Activated CD4-positive, alpha-beta T cell treated with anti-CD3 and anti-CD28 coated beads for 24 hours (primary cell): ENCODE measurements around the gene SCAF1.

Experiments
- DNase-seq, 2 donors: peaks; one replicate each; pipeline ENCODE4 v3.0.0-alpha.2; 2020; ENCODE audit warnings: low read depth in 2 of 2

SCAF1 gene

DNA sequence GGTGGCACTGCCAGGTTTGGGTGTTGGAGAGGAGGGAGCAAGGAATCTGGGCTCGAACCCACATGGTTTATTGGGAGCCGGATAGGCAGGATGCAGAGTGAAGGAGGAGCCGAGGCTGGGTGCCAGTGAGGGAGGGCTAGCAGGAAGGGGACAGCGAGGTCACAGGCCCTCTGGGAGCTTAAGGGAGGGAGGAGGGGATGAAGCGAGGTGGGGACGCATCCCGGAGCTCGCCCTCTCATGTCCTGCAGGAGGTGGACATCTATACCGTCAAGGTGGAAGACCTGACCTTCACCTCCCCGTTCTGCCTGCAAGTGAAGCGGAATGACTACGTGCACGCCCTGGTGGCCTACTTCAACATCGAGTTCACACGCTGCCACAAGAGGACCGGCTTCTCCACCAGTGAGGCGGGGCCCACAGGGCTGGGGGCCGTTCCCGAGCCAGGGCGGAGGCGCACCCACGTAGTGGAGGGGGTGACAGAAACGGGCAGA lies 43.9 kb downstream of the SCAF1 start:
- no peak for DNase-seq

- DNase-seq = no peak
Observed at GRCh38 chr19:49686503-49687088, 44.6 kb downstream of the SCAF1 start.

- DNase-seq = no peak
Observed at GRCh38 chr19:49687150-49687549, 45.1 kb downstream of the SCAF1 start.

DNA sequence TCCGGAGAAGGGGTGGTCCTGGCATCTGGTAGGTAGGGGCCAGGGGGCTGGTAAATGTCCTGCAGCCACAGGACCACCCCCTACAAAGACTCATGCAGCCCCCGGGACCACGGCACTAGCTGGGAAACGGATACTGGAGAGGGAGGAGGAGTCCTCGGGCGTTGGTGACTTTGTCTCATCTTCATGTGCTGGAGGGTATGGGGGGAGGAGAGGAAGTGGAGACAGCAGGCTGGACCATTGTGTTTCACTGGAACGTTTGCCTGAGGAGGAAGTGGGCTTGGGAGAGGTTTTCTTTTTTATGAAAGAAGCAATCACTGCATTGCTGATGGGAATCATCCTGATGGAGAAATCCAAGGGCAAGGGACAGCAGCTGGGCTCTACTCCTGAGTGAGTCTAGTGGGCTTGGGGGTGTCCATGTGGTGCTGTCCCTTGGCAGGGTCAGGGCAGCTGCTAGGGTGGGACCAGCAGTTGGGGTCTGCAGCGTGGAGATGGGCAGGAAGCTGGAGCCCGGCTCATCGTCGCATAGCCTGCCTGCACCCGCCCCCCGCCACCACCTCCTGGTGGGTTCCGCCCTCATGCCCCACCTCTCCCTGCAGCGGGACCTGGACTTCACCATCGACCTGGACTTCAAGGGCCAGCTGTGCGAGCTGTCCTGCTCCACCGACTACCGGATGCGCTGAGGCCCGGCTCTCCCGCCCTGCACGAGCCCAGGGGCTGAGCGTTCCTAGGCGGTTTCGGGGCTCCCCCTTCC lies 45.7 kb downstream of the SCAF1 start:
- no peak for DNase-seq

DNA sequence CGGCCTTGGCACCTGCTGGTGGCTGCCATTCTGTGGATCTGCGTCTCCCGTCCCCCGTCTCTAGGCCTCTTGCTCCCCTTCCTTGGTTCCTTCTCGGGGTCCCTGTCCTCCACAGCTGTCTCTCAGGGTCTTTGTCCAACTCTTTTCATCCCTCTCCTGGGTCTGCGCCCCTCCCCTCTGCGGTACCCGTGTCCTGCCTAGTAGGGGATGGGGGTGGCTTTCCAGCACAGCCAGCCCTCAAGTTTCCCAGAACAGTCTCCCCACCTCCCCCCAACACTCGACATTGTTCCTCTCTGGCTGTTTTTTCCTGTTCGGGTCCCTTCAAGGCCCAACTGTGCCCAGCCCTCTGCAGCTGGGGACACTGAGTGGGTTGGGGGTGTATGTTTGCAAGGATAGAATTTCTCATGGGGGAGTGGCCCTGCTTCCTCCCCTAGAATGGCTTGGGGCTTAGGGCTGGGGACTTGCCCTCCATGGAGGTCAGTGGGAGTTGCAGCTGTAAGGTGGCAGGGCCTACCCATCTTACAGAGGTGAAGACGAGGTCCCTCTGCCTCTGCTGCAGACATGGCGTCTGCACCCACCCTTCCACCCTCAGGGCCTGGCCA lies 46.6 kb downstream of the SCAF1 start:
- no peak for DNase-seq

GRCh38 chr19:49689133-49690078 lies 47.4 kb downstream of the SCAF1 start, which contains the start of gene ADM5:
Gene ADM5, plus strand, starts transcription at chr19:49689594. Its CDS starts 244 bp downstream, at chr19:49689838.
- no peak for DNase-seq

GRCh38 chr19:49690079-49690655 lies 48.2 kb downstream of the SCAF1 start:
- no peak for DNase-seq

DNA sequence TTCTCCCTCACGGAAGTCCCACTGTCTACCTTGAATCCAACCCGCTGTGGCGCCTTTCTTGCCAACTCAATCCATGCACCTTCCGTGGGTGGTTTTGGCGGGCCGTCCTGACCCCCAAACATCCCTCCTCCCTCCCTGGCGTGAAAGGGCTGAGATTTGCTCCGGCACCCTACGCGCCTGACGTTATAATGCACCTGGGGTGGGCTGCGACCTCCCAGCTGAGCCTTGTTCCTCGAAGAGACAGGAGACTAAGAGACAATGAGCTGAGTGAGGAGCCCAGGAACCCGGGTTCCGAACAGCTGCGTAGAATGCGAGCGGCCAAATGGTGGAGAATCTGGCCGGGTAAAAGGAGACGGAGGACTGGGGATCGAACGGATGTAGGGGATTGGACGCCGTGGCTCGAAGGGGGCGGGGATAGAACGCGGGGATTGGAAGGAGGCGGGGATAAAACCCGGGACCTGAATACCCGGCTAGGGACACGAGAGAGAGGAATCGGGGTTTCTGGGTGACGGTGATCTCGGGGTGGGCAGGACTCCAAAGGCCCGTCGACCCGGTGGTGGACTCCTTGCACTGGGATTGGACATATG lies 48.7 kb downstream of the SCAF1 start, which contains the start of gene CPT1C:
Gene CPT1C, plus strand, starts transcription at position 461 of the 587 bp plus-strand sequence. CDS start 1,137 bp downstream, outside the sequence.
- DNase-seq = peak in 1 of 2 donors; percentile 58

DNA sequence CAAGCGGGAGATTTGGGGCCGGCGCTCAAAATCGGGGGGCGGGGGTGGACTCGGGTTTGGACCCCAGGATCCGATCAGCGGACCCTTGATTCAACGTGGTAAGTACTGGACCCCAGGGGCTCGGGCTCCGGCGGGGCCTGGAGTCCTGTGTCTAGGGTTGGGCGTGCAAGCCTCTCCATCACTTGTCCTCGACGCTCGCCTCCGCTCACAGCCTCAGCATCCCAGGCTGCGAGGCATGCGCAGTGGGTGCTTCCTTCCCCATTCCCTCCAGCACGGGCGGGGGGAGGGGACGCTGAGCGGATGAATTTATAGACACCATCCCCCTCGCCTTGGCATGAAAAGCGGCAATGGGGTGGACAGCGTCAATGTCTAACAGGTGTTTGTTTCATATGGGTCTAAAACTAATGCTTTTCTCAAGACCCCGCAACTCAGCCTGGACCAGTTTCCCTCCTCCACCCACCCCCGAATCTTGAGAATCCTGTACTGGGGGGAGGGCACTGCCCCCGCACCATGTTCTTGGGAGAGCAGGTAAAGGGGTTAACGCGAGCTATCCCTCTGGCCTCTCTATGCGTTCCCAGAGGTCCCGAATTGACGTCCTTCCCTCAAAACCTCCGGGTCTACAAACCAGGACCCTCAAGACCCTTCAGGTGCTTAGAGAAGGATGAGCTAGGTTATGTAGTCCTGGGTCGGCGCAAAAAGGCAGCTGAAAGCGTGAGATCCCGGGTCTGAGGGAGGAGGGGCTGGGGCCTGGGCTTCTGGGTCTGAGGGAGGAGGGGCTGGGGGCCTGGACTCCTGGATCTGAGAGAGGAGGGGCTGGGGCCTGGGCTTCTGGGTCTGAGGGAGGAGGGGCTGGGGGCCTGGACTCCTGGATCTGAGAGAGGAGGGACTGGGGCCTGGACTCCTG lies 49.5 kb downstream of the SCAF1 start:
- DNase-seq = no peak

DNA sequence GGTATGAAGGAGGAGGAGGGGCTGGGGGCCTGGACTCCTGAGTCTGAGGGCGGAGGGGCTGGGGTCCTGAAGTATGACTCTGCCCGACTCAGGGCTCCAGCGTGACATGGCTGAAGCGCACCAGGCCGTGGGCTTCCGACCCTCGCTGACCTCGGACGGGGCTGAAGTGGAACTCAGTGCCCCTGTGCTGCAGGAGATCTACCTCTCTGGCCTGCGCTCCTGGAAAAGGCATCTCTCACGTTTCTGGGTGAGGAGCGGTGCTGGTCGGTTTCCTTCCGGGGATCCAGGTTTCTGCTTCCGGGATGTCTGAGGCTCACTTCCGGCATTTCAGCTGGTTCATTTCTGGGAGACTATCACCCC lies 50.1 kb downstream of the SCAF1 start:
- DNase-seq = no peak

GRCh38 chr19:49696115-49696514 lies 54.1 kb downstream of the SCAF1 start:
- DNase-seq = no peak

DNA sequence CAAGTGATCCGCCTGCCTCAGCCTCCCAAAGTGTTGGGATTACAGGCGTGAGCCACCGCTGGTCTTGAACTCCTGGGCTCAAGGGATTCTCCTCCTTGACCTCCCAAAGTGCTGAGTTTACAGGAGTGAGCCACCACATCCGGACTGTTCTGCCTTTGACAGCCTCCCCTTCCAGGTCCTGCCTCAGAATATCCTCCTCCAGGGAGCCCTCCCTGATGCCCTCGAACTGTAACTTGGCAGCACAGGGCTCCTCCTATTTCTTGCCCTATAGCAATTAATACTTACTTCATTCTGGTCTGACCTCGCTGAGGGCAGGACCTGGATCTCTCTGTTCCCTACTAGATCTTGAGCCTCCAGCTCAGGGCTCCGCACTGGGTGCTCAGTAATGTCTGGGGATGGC lies 54.9 kb downstream of the SCAF1 start:
- DNase-seq = no peak

DNA sequence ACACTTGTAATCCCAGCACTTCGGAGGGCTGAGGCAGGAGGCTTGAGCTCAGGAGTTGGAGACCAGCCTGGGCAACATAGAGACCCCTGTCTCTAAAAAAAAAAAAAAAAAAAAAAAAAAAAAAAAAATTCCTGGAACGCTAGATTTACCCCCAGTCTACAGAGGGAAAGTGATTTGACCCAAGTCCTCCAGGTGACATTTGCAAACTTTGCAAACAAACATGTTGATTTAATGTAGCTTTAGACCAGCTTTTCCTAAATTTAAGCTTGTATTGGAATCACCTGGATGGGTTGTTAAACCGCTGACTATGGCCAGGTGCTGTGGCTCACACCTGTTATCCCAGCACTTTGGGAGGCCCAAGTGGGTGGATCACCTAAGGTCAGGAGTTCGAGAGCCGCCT lies 57.4 kb downstream of the SCAF1 start:
- no peak for DNase-seq

- DNase-seq = no peak
Observed at GRCh38 chr19:49700563-49700962, 58.6 kb downstream of the SCAF1 start.

DNA sequence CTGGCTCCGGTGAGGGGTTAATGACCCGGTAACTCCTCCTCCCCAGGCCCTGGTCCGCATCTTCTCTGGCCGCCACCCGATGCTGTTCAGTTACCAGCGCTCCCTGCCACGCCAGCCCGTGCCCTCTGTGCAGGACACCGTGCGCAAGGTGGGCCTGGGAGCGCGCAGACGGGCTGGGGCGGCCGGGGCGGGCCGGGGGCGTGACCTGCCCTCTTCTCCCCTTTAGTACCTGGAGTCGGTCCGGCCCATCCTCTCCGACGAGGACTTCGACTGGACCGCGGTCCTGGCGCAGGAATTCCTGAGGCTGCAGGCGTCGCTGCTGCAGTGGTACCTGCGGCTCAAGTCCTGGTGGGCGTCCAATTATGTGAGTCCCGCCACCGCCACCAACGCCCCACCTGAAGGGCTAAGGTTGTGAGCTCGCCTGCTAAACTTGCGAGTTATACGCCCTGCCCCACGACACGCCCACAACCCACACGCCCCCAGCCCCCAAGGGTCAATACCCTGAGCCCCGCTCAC lies 59.3 kb downstream of the SCAF1 start:
- no peak for DNase-seq

DNA sequence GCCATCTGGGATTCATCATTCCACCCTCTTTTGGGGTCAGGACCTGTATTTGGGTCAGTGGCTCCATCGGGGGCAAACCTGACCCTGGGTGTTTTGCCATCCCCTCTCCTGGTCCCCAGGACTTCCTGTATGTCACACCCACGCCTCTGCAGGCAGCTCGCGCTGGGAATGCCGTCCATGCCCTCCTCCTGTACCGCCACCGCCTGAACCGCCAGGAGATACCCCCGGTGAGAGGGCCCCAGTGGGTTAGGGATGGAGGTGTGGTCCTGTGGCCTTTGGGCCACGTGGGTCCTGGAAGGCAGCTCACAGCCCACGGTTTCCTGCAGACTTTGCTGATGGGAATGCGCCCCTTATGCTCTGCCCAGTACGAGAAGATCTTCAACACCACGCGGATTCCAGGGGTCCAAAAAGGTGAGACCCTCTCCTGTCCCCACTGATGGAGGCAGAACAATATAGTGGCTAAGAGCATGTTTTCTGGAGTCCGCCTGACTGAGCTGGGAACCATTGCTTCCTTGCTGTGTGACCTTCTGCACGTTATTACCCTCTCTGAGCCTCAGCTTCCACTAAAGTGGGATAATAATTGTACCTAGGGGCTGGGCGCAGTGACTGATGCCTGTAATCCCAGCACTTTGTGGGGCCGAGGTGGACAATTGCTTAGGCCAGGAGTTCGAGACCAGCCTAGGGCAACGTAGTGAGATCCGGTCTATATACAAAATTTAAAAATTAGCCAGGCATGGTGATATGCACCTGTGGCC lies 63.1 kb downstream of the SCAF1 start:
- no peak for DNase-seq

DNA sequence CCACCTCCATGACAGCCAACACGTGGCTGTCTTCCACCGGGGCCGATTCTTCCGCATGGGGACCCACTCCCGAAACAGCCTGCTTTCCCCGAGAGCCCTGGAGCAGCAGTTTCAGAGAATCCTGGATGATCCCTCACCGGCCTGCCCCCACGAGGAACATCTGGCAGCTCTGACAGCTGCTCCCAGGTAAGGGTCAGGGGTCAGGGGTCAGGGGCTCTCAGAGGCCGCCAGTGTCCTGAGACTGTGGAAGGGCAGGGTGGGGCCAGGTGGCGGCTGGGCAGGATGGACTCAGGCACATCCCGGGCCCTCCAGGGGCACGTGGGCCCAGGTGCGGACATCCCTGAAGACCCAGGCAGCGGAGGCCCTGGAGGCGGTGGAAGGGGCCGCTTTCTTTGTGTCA lies 63.9 kb downstream of the SCAF1 start:
- no peak for DNase-seq
